ENCODE measurements around the gene DNAJC15.

DNA sequence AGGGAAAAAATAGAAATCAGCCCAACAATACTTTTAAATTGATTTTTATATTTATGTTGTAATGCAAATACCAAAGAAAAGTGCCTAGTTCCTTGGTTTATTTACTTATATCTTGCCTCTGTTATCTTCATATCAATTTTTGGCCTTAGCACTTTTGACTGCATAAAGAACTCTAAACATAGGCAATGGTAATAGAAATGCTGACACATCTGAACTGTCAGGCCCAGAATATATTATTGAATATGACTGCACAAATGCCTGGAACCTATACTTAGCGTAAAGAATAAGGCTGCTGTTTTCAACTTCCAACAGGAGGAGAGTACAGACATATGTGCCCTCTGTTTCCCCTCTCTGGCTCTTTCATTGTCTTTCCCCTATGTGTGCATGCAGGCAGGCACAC lies 91.1 kb downstream of the DNAJC15 start:
- TF ChIP-seq, protein P1, sequence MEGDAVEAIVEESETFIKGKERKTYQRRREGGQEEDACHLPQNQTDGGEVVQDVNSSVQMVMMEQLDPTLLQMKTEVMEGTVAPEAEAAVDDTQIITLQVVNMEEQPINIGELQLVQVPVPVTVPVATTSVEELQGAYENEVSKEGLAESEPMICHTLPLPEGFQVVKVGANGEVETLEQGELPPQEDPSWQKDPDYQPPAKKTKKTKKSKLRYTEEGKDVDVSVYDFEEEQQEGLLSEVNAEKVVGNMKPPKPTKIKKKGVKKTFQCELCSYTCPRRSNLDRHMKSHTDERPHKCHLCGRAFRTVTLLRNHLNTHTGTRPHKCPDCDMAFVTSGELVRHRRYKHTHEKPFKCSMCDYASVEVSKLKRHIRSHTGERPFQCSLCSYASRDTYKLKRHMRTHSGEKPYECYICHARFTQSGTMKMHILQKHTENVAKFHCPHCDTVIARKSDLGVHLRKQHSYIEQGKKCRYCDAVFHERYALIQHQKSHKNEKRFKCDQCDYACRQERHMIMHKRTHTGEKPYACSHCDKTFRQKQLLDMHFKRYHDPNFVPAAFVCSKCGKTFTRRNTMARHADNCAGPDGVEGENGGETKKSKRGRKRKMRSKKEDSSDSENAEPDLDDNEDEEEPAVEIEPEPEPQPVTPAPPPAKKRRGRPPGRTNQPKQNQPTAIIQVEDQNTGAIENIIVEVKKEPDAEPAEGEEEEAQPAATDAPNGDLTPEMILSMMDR (IDR thresholded peaks at IDR 0.05): no peak
- TF ChIP-seq POLR2A (IDR thresholded peaks at IDR 0.05): no peak

Data from body of pancreas (tissue), 4 donors.